ENCODE data around the gene SYT9.

DNA sequence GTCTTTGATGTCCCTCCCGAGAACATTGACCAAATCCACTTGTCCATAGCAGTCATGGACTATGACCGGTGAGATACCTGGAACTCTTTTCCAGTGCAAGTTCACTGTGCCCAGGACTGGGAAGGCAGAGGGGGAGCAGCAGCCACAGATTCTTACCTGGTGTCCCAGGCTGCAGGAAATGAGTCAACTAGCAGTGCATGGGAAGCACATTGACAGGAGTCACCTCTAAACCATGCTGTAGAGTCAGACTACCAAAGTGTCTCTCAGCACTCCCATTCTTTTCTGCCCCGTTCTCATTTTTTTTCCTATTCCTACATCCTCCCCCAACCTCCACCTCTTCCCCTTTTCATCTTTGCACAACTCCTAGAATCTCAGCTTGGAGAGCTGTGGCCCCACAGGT lies 166.4 kb downstream of the SYT9 start:
- TF ChIP-seq, protein P1, sequence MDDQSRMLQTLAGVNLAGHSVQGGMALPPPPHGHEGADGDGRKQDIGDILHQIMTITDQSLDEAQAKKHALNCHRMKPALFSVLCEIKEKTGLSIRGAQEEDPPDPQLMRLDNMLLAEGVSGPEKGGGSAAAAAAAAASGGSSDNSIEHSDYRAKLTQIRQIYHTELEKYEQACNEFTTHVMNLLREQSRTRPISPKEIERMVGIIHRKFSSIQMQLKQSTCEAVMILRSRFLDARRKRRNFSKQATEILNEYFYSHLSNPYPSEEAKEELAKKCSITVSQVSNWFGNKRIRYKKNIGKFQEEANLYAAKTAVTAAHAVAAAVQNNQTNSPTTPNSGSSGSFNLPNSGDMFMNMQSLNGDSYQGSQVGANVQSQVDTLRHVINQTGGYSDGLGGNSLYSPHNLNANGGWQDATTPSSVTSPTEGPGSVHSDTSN (IDR thresholded peaks at IDR 0.05), result no peak
- TF ChIP-seq, protein P2, sequence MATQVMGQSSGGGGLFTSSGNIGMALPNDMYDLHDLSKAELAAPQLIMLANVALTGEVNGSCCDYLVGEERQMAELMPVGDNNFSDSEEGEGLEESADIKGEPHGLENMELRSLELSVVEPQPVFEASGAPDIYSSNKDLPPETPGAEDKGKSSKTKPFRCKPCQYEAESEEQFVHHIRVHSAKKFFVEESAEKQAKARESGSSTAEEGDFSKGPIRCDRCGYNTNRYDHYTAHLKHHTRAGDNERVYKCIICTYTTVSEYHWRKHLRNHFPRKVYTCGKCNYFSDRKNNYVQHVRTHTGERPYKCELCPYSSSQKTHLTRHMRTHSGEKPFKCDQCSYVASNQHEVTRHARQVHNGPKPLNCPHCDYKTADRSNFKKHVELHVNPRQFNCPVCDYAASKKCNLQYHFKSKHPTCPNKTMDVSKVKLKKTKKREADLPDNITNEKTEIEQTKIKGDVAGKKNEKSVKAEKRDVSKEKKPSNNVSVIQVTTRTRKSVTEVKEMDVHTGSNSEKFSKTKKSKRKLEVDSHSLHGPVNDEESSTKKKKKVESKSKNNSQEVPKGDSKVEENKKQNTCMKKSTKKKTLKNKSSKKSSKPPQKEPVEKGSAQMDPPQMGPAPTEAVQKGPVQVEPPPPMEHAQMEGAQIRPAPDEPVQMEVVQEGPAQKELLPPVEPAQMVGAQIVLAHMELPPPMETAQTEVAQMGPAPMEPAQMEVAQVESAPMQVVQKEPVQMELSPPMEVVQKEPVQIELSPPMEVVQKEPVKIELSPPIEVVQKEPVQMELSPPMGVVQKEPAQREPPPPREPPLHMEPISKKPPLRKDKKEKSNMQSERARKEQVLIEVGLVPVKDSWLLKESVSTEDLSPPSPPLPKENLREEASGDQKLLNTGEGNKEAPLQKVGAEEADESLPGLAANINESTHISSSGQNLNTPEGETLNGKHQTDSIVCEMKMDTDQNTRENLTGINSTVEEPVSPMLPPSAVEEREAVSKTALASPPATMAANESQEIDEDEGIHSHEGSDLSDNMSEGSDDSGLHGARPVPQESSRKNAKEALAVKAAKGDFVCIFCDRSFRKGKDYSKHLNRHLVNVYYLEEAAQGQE (IDR thresholded peaks at IDR 0.05; ENCODE audit: low read depth, low read length), result no peak
- TF ChIP-seq SMC3 (IDR thresholded peaks at IDR 0.05; ENCODE audit: low read depth, low read length) (no peak), YY1 (IDR thresholded peaks at IDR 0.05; ENCODE audit: low read depth) (no peak), POLR2AphosphoS5 (IDR thresholded peaks at IDR 0.05; ENCODE audit: low read depth, low read length) (no peak), TCF12 (IDR thresholded peaks at IDR 0.05) (no peak), CHD2 (IDR thresholded peaks at IDR 0.05; ENCODE audit: low read length, partially characterized antibody) (no peak)
- TF ChIP-seq, protein P3, sequence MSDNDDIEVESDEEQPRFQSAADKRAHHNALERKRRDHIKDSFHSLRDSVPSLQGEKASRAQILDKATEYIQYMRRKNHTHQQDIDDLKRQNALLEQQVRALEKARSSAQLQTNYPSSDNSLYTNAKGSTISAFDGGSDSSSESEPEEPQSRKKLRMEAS (IDR thresholded peaks at IDR 0.05; ENCODE audit: low read depth), result no peak
- TF ChIP-seq, protein P4, sequence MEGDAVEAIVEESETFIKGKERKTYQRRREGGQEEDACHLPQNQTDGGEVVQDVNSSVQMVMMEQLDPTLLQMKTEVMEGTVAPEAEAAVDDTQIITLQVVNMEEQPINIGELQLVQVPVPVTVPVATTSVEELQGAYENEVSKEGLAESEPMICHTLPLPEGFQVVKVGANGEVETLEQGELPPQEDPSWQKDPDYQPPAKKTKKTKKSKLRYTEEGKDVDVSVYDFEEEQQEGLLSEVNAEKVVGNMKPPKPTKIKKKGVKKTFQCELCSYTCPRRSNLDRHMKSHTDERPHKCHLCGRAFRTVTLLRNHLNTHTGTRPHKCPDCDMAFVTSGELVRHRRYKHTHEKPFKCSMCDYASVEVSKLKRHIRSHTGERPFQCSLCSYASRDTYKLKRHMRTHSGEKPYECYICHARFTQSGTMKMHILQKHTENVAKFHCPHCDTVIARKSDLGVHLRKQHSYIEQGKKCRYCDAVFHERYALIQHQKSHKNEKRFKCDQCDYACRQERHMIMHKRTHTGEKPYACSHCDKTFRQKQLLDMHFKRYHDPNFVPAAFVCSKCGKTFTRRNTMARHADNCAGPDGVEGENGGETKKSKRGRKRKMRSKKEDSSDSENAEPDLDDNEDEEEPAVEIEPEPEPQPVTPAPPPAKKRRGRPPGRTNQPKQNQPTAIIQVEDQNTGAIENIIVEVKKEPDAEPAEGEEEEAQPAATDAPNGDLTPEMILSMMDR (IDR thresholded peaks at IDR 0.05), result no peak
